SH-SY5Y (cell line): ENCODE data around the gene COL9A2.

Source experiments
- GATA2 ChIP-seq: IDR thresholded peaks from 2 replicates; pipeline ENCODE4 v1.6.1; 2011; ENCODE audit warnings: mild to moderate bottlenecking, low read depth, low read length
- GATA3 ChIP-seq: IDR thresholded peaks from 2 replicates; pipeline ENCODE4 v1.6.1; 2011; ENCODE audit warnings: low read depth, mild to moderate bottlenecking, low read length, moderate library complexity

DNA sequence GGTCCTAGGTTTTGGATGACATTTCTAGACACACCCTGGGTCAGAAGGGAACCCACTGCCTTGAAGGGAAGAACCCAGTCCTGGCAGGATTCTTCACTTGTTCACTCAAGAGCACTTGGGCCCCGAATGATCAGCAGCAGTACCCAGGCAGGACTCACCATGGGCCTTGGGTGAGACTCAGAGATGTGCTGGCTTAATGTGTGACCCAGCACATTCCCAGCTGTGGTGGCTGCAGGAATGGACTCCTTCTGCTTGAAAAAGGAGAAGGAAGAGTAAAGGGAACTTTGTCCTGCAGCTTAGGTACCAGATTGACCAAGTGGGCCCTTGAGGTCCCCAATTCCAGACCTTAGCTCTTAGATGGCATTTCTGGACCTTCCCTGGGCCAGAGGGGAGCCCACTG lies 44.1 kb upstream of the COL9A2 start:
- TF ChIP-seq GATA2 = no peak
- TF ChIP-seq GATA3 = no peak
